GM12872 (cell line): ENCODE measurements around the gene USP36.

ENCODE experiments used
- TF ChIP-seq, protein P1 (sequence below): IDR thresholded peaks from 3 replicates; pipeline ENCODE4 v1.5.1; 2011; ENCODE audit warnings: low read depth, mild to moderate bottlenecking, low read length, moderate library complexity; ENCODE audit not compliant: insufficient read depth

USP36 gene

GRCh38 chr17:78883533-78884131 lies 43.0 kb upstream of the USP36 start:
- TF ChIP-seq, protein P1, sequence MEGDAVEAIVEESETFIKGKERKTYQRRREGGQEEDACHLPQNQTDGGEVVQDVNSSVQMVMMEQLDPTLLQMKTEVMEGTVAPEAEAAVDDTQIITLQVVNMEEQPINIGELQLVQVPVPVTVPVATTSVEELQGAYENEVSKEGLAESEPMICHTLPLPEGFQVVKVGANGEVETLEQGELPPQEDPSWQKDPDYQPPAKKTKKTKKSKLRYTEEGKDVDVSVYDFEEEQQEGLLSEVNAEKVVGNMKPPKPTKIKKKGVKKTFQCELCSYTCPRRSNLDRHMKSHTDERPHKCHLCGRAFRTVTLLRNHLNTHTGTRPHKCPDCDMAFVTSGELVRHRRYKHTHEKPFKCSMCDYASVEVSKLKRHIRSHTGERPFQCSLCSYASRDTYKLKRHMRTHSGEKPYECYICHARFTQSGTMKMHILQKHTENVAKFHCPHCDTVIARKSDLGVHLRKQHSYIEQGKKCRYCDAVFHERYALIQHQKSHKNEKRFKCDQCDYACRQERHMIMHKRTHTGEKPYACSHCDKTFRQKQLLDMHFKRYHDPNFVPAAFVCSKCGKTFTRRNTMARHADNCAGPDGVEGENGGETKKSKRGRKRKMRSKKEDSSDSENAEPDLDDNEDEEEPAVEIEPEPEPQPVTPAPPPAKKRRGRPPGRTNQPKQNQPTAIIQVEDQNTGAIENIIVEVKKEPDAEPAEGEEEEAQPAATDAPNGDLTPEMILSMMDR, result no peak

DNA sequence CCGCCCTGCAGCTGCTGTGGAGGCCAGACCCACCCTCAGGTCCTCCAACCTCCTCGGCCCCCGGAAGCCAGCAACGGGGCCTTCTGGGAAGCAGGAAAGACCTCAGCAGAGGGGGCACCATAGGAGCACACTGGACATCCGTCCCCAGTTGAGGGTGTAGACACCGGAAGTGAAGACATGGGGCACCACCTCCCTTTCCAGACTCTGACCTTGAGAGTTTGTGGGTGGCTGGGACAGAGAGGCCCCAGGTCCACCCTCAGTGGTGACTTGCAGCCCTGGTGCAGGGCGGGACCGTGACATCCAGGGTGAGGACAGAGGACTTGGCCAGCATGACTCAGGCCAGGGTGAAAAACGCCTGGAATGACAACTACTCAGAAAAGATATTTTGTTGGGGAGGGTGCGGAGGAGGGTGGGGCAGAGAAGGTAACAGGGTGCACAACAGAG lies 42.5 kb upstream of the USP36 start:
- TF ChIP-seq, protein P1, result no peak

GRCh38 chr17:78882540-78883088 lies 42.0 kb upstream of the USP36 start:
- TF ChIP-seq, protein P1, result no peak

DNA sequence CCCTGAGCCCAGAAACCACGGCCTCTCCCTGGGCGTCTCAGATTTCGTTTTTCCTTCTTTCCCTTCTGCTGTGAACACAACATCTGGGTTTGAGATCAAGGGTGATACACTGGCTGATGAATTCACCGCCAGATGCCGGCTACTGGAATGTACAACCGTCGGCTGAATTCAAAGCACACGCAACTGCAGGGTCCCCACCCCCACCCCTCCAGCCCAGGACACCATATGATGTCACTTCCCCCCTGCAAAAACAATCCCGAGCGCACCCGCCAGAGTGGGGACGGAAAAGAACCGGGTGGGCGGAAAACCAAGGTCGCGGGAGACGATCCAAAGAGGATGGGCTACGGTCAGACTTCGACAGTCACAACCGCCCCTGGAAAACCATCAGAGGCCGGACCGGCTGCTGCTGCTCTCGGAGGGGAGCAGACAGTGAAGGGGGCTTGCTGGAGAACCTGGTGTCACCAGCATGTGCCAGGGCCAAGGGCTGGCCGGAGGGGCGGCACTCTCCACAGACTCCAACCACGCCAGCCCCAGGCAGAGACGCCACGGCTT lies 39.1 kb upstream of the USP36 start:
- TF ChIP-seq, protein P1, result no peak

DNA sequence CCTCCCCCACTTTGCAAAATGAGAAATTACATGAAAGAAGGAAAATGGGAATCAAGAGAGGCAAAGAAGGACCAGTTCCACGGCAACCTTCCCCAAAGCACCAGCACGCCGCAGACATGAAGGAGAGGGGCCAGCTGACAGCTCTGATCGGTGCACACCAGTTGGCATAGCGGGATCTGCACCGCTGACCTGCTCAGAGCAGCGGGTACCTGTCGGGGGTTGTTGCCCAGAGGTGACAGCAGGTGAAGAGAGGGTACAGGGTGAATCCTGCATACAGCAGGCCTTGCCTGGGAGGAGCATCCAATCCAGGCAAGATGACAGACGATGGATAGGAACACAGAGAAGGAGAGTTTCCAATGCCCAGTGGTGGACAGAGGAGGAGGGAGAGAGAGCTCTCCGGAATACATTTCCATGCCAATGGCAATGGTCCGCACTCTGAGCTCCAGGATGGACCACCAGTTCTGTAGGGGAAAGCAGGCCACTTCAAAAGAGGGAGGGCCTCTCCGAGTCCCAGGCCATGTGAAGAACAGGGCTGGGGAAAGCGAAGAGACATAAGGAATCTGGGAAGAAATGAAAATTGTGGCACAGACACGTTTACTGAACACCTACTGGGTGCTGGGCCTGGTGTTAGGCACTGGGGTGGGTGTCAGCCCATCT lies 38.4 kb upstream of the USP36 start:
- TF ChIP-seq, protein P1, result no peak

GRCh38 chr17:78878261-78878660 lies 37.6 kb upstream of the USP36 start:
- TF ChIP-seq, protein P1, result no peak

- TF ChIP-seq, protein P1, result no peak
These were observed 35.5 kb upstream of the USP36 start for GRCh38 chr17:78876094-78876597.
